ENCODE data around the gene OR2A12.

Gene OR2A12

GRCh38 chr7:144086730-144087129 lies 652 bp downstream of the OR2A12 start:
- TF ChIP-seq, protein P1, sequence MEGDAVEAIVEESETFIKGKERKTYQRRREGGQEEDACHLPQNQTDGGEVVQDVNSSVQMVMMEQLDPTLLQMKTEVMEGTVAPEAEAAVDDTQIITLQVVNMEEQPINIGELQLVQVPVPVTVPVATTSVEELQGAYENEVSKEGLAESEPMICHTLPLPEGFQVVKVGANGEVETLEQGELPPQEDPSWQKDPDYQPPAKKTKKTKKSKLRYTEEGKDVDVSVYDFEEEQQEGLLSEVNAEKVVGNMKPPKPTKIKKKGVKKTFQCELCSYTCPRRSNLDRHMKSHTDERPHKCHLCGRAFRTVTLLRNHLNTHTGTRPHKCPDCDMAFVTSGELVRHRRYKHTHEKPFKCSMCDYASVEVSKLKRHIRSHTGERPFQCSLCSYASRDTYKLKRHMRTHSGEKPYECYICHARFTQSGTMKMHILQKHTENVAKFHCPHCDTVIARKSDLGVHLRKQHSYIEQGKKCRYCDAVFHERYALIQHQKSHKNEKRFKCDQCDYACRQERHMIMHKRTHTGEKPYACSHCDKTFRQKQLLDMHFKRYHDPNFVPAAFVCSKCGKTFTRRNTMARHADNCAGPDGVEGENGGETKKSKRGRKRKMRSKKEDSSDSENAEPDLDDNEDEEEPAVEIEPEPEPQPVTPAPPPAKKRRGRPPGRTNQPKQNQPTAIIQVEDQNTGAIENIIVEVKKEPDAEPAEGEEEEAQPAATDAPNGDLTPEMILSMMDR (IDR thresholded peaks at IDR 0.05; ENCODE audit: low read depth, low read length, missing control alignments) = no peak
- DNase-seq (ENCODE audit: extremely low read depth, low read depth) = no peak
- no peak overlapping the region for H3K4me3 ChIP-seq (replicated peaks; ENCODE audit: low read depth, low read length)

GRCh38 chr7:144087230-144087629 lies 1.2 kb downstream of the OR2A12 start:
- no peak for DNase-seq (ENCODE audit: extremely low read depth, low read depth)
- TF ChIP-seq, protein P1 (IDR thresholded peaks at IDR 0.05; ENCODE audit: low read depth, low read length, missing control alignments) = no peak
- H3K4me3 ChIP-seq (replicated peaks; ENCODE audit: low read depth, low read length) = no peak overlapping the region

DNA sequence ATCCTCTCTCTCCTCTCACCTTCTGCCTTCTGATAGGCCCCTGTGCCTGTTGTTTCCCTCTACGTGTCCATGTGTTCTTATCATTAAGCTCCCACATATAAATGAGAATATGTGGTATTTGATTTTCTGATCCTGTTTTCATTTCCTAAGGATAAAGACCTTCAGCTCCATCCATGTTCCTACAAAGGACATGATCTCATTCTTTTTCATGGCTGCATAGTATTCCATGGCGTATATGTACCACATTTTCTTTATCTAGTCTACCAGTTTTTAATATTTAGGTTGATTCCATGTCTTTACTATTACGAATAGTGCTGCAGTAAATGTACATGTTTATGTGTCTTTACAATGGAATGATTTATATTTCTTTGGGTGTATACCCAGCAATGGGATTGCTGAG lies 4.6 kb downstream of the OR2A12 start:
- no peak for DNase-seq (ENCODE audit: extremely low read depth, low read depth)
- H3K4me3 ChIP-seq (replicated peaks; ENCODE audit: low read depth, low read length) = no peak overlapping the region
- TF ChIP-seq, protein P1 (IDR thresholded peaks at IDR 0.05; ENCODE audit: low read depth, low read length, missing control alignments) = no peak

GRCh38 chr7:144098776-144099175 lies 12.7 kb downstream of the OR2A12 start:
- TF ChIP-seq, protein P1 (IDR thresholded peaks at IDR 0.05; ENCODE audit: low read depth, low read length, missing control alignments) = no peak
- H3K4me3 ChIP-seq (replicated peaks; ENCODE audit: low read depth, low read length) = no peak overlapping the region
- DNase-seq (ENCODE audit: extremely low read depth, low read depth) = no peak

- no peak overlapping the region for H3K4me3 ChIP-seq (replicated peaks; ENCODE audit: low read depth, low read length)
- no peak for DNase-seq (ENCODE audit: extremely low read depth, low read depth)
- TF ChIP-seq, protein P1 (IDR thresholded peaks at IDR 0.05; ENCODE audit: low read depth, low read length, missing control alignments) = no peak
Measured at GRCh38 chr7:144100607-144101006, 14.5 kb downstream of the OR2A12 start.

DNA sequence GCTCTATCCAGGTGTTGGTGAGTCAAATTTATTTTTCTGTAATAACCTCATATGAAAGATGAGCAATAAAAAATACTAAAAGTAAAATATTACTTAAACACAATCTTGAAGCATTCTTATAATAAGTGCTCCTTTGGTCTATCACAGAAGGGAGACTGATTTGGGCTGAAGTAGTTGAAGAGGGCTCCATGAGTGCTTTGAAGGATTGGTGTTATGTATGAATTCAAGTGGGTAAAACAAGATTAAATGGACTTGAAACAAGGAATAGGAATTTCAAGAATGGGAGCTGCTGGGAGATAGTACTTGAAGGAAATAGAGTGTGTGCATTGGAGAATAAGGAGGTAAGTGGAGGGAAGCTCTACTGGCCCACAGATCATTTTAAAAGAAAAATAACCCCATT lies 16.0 kb downstream of the OR2A12 start:
- no peak overlapping the region for H3K4me3 ChIP-seq (replicated peaks; ENCODE audit: low read depth, low read length)
- TF ChIP-seq, protein P1 (IDR thresholded peaks at IDR 0.05; ENCODE audit: low read depth, low read length, missing control alignments) = no peak

DNA sequence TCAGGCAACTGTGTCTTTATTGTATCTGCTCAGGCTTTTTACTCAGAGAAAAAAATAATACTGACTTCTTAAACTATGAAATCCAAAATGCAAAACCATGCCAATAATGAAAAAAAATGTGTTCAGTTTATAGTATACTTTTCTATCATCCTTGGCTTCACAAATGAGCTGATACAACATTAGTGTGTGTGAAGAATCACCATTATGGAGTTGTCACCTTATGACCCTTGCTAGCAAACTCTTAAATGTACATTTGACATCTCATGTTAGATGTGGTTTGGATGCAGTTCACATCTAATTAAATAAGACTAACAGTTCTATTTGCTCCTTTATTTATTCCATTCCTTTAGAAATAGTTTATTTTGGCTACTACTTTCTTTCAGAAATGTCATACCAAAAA lies 19.1 kb downstream of the OR2A12 start:
- no peak overlapping the region for H3K4me3 ChIP-seq (replicated peaks; ENCODE audit: low read depth, low read length)
- TF ChIP-seq, protein P1 (IDR thresholded peaks at IDR 0.05; ENCODE audit: low read depth, low read length, missing control alignments) = no peak

More for the DNA sequence above, 16.0 kb downstream of the OR2A12 start:
- no peak for DNase-seq (ENCODE audit: extremely low read depth, low read depth)

More for the DNA sequence above, 19.1 kb downstream of the OR2A12 start:
- no peak for DNase-seq (ENCODE audit: extremely low read depth, low read depth)
